HepG2 (cell line): ENCODE measurements around the gene BCAR3. TPM values are rescaled to one million over a fixed set of nuclear protein-coding genes. Genes with fewer than 3 reads are reported as not detected.
A peak's percentile ranks its signal among the peaks of the same experiment; 100 is the strongest.

Experiments used
- ARNT2 ChIP-seq: sonication (generic); formaldehyde crosslinking; IDR thresholded peaks from 2 replicates; pipeline ENCODE4 v1.8.0; 2022; ENCODE audit warnings: mild to moderate bottlenecking, low read depth, missing genetic modification reagents, moderate library complexity
- CCAR2 ChIP-seq: fragments of 200-400 bp; formaldehyde crosslinking; optimal IDR thresholded peaks from 2 replicates; pipeline ENCODE3; 2018; ENCODE audit warnings: low read depth, mild to moderate bottlenecking, low read length, moderate library complexity
- CCDC6 ChIP-seq: sonication (generic); formaldehyde crosslinking; IDR thresholded peaks from 2 replicates; pipeline ENCODE4 v1.8.1; 2022; ENCODE audit warnings: mild to moderate bottlenecking, missing genetic modification reagents, moderate library complexity
- CHD2 ChIP-seq: IDR thresholded peaks from 2 replicates; pipeline ENCODE4 v1.6.1; 2011; ENCODE audit warnings: low read depth, low read length, improper control_type of control experiment
- DNMT1 ChIP-seq: sonication (generic); formaldehyde crosslinking; IDR thresholded peaks from 2 replicates; pipeline ENCODE4 v1.5.1; 2020; ENCODE audit warnings: mild to moderate bottlenecking, missing genetic modification reagents
- EHMT2 ChIP-seq: fragments of 200-600 bp; sonication (generic); IDR thresholded peaks from 2 replicates; pipeline ENCODE4 v1.7.0; 2017; ENCODE audit warnings: antibody characterized with exemption, low read depth, low read length, borderline replicate concordance
- ETV5 ChIP-seq: IDR thresholded peaks from 2 replicates; pipeline ENCODE4 v1.6.1; 2018; ENCODE audit warnings: missing biosample characterization, missing genetic modification reagents, inconsistent platforms, borderline replicate concordance
- FOSL1 ChIP-seq: sonication (generic); formaldehyde crosslinking; IDR thresholded peaks from 2 replicates; pipeline ENCODE4 v1.9.0; 2021; ENCODE audit warnings: missing genetic modification reagents, borderline replicate concordance
- FOXC1 ChIP-seq: sonication (generic); formaldehyde crosslinking; IDR thresholded peaks from 2 replicates; pipeline ENCODE4 v1.8.0; 2022; ENCODE audit warnings: mild to moderate bottlenecking, missing genetic modification reagents, borderline replicate concordance
- GATAD2A ChIP-seq: IDR thresholded peaks from 2 replicates; pipeline ENCODE4 v1.6.1; 2016
- KAT8 ChIP-seq: IDR thresholded peaks from 2 replicates; pipeline ENCODE4 v1.6.1; 2016; ENCODE audit warnings: missing genetic modification reagents, missing compliant biosample characterization
- MEIS2 ChIP-seq: sonication (generic); formaldehyde crosslinking; IDR thresholded peaks from 2 replicates; pipeline ENCODE4 v1.9.0; 2021; ENCODE audit warnings: mild to moderate bottlenecking, missing genetic modification reagents
- ONECUT2 ChIP-seq: sonication (generic); formaldehyde crosslinking; IDR thresholded peaks from 2 replicates; pipeline ENCODE4 v1.4.0; 2020; ENCODE audit warnings: missing genetic modification reagents
- PITX1 ChIP-seq: sonication (generic); formaldehyde crosslinking; IDR thresholded peaks from 2 replicates; pipeline ENCODE4 v1.5.1; 2020; ENCODE audit warnings: mild to moderate bottlenecking, missing genetic modification reagents
- POLR2A ChIP-seq, 2 experiments: IDR thresholded peaks; 2 replicates each; pipeline ENCODE4 v1.6.1; 2011; ENCODE audit warnings: low read depth in 2 of 2, low read length in 2 of 2, mild to moderate bottlenecking in 1 of 2, moderate library complexity in 1 of 2; ENCODE audit not compliant: insufficient read depth in 1 of 2
- POLR2AphosphoS5 ChIP-seq: IDR thresholded peaks from 2 replicates; pipeline ENCODE4 v1.6.1; 2012; ENCODE audit warnings: low read depth, low read length
- SAFB2 ChIP-seq: sonication (generic); formaldehyde crosslinking; IDR thresholded peaks from 2 replicates; pipeline ENCODE4 v1.5.1; 2020; ENCODE audit warnings: missing genetic modification reagents, low read depth, mild to moderate bottlenecking, borderline replicate concordance
- SALL2 ChIP-seq: sonication (generic); formaldehyde crosslinking; IDR thresholded peaks from 2 replicates; pipeline ENCODE4 v1.8.1; 2023; ENCODE audit warnings: mild to moderate bottlenecking, missing genetic modification reagents, inconsistent platforms
- SP4 ChIP-seq: sonication (generic); formaldehyde crosslinking; IDR thresholded peaks from 2 replicates; pipeline ENCODE4 v1.8.1; 2023; ENCODE audit warnings: mild to moderate bottlenecking, missing genetic modification reagents
- TBL1XR1 ChIP-seq: fragments of 150-350 bp; IDR thresholded peaks from 2 replicates; pipeline ENCODE4 v1.6.1; 2014; ENCODE audit warnings: borderline replicate concordance, low read length; ENCODE audit not compliant: partially characterized antibody
- ZFP36 ChIP-seq: fragments of 150-350 bp; IDR thresholded peaks from 2 replicates; pipeline ENCODE4 v1.6.1; 2018; ENCODE audit warnings: borderline replicate concordance, low read length, low read depth; ENCODE audit not compliant: partially characterized antibody
- ZMYM3 ChIP-seq: sonication (generic); formaldehyde crosslinking; IDR thresholded peaks from 2 replicates; pipeline ENCODE4 v1.5.1; 2020; ENCODE audit warnings: mild to moderate bottlenecking, missing genetic modification reagents
- ZNF547 ChIP-seq: sonication (generic); formaldehyde crosslinking; IDR thresholded peaks from 2 replicates; pipeline ENCODE4 v1.5.1; 2020; ENCODE audit warnings: mild to moderate bottlenecking, missing genetic modification reagents
- ZNF766 ChIP-seq: sonication (generic); formaldehyde crosslinking; IDR thresholded peaks from 2 replicates; pipeline ENCODE4 v1.5.0; 2020; ENCODE audit warnings: missing genetic modification reagents, borderline replicate concordance
- ZZZ3 ChIP-seq: sonication (generic); formaldehyde crosslinking; IDR thresholded peaks from 2 replicates; pipeline ENCODE4 v1.4.0; 2020; ENCODE audit warnings: missing genetic modification reagents, mild to moderate bottlenecking, borderline replicate concordance
- polyA plus RNA-seq, 8 experiments: library from polyadenylated mRNA; depleted of rRNA in 3 of 8; stranded (reverse) in 7 of 8; unstranded in 1 of 8; fragments of >200 nt; fragmentation: Illumina TruSeq in 4 of 8; extraction: Trizol in 4 of 8; gene quantifications; 2 replicates each; pipeline versions ENCODE4 v1.2.1 to v1.2.3, GENCODE V29; 2011 to 2016; ENCODE audit warnings: low read depth in 4 of 8, missing spikeins in 1 of 8, mixed read lengths in 1 of 8; ENCODE audit not compliant: insufficient read depth in 1 of 8
- total RNA-seq, 5 experiments: library from RNA; depleted of rRNA; stranded (reverse); fragments of >200 nt; fragmentation: Illumina TruSeq; extraction: Trizol; gene quantifications; 2 replicates each; pipeline ENCODE4 v1.2.3, GENCODE V29; 2016; ENCODE audit warnings: low read depth in 1 of 5
- TF ChIP-seq, protein P1 (sequence below), 2 experiments: fragments of 450-650 bp in 1 of 2; sonication (generic) in 1 of 2; formaldehyde crosslinking; IDR thresholded peaks; 2 replicates each; pipeline versions ENCODE4 v1.5.0 to v1.8.0; 2020 to 2022; ENCODE audit warnings: mild to moderate bottlenecking in 1 of 2, missing genetic modification reagents in 1 of 2
- TF ChIP-seq, protein P2 (sequence below): sonication (generic); formaldehyde crosslinking; IDR thresholded peaks from 2 replicates; pipeline ENCODE4 v1.8.1; 2023; ENCODE audit warnings: mild to moderate bottlenecking, missing genetic modification reagents
- TF ChIP-seq, protein P3 (sequence below): IDR thresholded peaks from 2 replicates; pipeline ENCODE4 v1.6.1; 2016; ENCODE audit warnings: control low read depth
- TF ChIP-seq, protein P4 (sequence below): sonication (generic); formaldehyde crosslinking; IDR thresholded peaks from 2 replicates; pipeline ENCODE4 v1.8.0; 2022; ENCODE audit warnings: missing genetic modification reagents, low read depth, mild to moderate bottlenecking, borderline replicate concordance

Gene BCAR3
- total and polyA plus RNA-seq, 2 of the 13 experiments (the other 11 are each of a cell fraction or from before 2014, with no cell fraction given), result 3.6 to 4.8 TPM

DNA sequence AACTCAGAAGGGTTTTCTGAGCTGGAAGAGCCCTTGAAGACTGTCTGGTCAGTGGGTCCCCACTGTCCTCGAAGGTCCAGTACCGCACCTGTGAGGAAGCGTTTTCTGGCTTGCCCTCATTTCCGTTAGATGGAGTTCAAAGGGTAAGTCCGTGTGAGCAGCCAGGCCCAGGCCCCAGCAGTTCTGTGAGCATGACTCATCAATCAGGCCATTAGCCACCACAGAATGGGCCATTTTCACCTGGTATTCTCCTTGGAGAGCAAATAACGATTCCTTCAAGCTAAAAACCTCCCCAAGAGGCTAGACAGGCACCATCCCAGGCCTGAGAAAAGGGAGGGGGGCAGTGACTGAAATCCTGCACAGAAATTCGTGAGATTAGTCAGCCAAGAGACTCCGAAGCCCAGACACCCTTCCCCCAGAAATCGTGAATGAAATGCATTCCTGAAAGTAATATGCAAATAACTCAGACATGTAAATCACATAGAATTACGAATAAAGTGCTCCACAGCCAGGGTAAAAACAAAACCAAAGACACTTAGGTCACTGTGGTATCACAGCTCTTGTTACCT, 66.0 kb downstream of the BCAR3 start (continued):
- TF ChIP-seq, protein P1, sequence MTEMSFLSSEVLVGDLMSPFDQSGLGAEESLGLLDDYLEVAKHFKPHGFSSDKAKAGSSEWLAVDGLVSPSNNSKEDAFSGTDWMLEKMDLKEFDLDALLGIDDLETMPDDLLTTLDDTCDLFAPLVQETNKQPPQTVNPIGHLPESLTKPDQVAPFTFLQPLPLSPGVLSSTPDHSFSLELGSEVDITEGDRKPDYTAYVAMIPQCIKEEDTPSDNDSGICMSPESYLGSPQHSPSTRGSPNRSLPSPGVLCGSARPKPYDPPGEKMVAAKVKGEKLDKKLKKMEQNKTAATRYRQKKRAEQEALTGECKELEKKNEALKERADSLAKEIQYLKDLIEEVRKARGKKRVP (CRISPR knock-in tag; IDR thresholded peaks at IDR 0.05), result 0 out of 4 replicates have a peak, but pooled peaks of 1 of the 2 experiments have one; percentile 21
- TF ChIP-seq ZNF766 (CRISPR knock-in tag) (no peak), GATAD2A (CRISPR knock-in tag) (no peak; the same call in none of the 2 replicates), TBL1XR1 (no peak), SP4 (CRISPR knock-in tag) (peak; percentile 51; the same call in 1 of the 2 replicates), CCAR2 (no peak), FOXC1 (no peak), DNMT1 (CRISPR knock-in tag) (no peak), POLR2A (IDR thresholded peaks at IDR 0.05; ENCODE audit: insufficient read depth in 1 of 2, low read depth in 2 of 2, low read length in 2 of 2) (no peak; a peak in 1 of 4 replicates), FOSL1 (CRISPR knock-in tag) (peak; percentile 84; the same call in 1 of the 2 replicates), ZZZ3 (CRISPR knock-in tag) (no peak), ZMYM3 (no peak), POLR2AphosphoS5 (peak; percentile 27; the same call in 1 of the 2 replicates), ONECUT2 (CRISPR knock-in tag) (no peak), CHD2 (no peak), EHMT2 (no peak), ZFP36 (no peak), SAFB2 (CRISPR knock-in tag) (peak; percentile 79; the same call in 1 of the 2 replicates), ZNF547 (0 out of 2 replicates have a peak, but pooled peaks have one; percentile 68), MEIS2 (CRISPR knock-in tag) (no peak), ETV5 (CRISPR knock-in tag) (peak; percentile 78), KAT8 (CRISPR knock-in tag) (0 out of 2 replicates have a peak, but pooled peaks have one; percentile 31), SALL2 (CRISPR knock-in tag) (no peak; the same call in 1 of the 2 replicates), ARNT2 (CRISPR knock-in tag) (peak; percentile 37; the same call in 1 of the 2 replicates), CCDC6 (peak; percentile 51; the same call in 1 of the 2 replicates), PITX1 (CRISPR knock-in tag) (no peak)
- TF ChIP-seq, protein P2, sequence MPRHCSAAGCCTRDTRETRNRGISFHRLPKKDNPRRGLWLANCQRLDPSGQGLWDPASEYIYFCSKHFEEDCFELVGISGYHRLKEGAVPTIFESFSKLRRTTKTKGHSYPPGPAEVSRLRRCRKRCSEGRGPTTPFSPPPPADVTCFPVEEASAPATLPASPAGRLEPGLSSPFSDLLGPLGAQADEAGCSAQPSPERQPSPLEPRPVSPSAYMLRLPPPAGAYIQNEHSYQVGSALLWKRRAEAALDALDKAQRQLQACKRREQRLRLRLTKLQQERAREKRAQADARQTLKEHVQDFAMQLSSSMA, result 0 out of 2 replicates have a peak, but pooled peaks have one; percentile 76
- TF ChIP-seq, protein P3, sequence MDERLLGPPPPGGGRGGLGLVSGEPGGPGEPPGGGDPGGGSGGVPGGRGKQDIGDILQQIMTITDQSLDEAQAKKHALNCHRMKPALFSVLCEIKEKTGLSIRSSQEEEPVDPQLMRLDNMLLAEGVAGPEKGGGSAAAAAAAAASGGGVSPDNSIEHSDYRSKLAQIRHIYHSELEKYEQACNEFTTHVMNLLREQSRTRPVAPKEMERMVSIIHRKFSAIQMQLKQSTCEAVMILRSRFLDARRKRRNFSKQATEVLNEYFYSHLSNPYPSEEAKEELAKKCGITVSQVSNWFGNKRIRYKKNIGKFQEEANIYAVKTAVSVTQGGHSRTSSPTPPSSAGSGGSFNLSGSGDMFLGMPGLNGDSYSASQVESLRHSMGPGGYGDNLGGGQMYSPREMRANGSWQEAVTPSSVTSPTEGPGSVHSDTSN (CRISPR knock-in tag), result no peak
- TF ChIP-seq, protein P4, sequence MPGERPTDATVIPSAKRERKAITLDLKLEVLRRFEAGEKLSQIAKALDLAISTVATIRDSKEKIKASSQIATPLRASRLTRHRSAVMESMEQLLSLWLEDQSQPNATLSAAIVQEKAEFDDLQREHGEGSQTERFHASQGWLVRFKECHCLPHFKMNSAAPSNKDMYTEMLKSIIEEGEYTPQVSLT (CRISPR knock-in tag), result no peak
